Measurements from ENCODE around the gene SNX8.
A peak's percentile ranks its signal among the peaks of the same experiment; 100 is the strongest.

Gene SNX8

DNA sequence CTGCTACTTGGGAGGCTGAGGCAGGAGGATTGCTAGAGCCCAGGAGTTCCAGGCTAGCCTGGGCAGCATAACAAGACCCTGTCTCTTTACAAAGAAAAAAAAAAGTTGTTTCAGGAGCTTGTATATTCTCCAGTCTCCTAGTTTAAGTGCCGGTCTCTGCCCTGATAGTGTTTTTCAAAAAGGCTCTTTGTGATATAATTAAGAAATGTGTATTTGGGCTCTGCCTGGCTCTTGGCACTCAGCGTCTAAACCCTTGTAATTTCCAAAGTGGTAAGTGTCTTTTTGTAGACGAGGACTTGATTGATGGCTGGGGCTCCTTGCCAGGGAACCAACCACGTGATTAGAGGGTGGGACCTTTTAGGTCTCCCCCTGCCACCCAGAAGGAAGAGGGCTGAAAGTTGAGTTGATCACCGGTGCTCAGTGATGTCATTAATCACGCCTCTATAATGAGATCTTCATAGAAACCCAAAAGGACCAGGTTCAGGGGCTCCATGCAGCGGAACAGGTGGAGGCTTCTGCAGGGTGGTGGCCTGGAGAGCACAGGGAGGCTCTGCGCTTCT, 44.8 kb upstream of the SNX8 start:
- Histone ChIP-seq H3K36me3 (ENCODE audit: control insufficient read depth in 1 of 2, insufficient read depth in 2 of 2, low read length in 2 of 2) (peaks cover 40 to 46% of the 10 kb centered on the region in 2 experiments), H2BK120ac (ENCODE audit: insufficient read depth, low read length, poor library complexity) (no peak overlapping the region), H3K4ac (ENCODE audit: low read depth, low read length) (peak overlapping the region; percentile 93), H3K79me1 (ENCODE audit: low read length) (peaks cover 14% of the 10 kb centered on the region), H3K27ac (ENCODE audit: low read depth, low read length) (no peak overlapping the region), H4K8ac (ENCODE audit: low read depth, low read length) (no peak overlapping the region), H2BK5ac (ENCODE audit: low read depth, low read length, poor library complexity) (no peak overlapping the region), H3K14ac (ENCODE audit: low read length) (no peak overlapping the region), H3K18ac (ENCODE audit: low read length) (no peak overlapping the region), H3K79me2 (ENCODE audit: control insufficient read depth, insufficient read depth, low read length, poor library complexity) (peaks cover 36% of the 10 kb centered on the region), H4K91ac (ENCODE audit: low read depth, low read length) (no peak overlapping the region), H4K12ac (ENCODE audit: low read depth, low read length) (no peak overlapping the region), H2AK5ac (ENCODE audit: low read length) (no peak overlapping the region), H3K4me2 (ENCODE audit: low read length) (no peak overlapping the region), H2AFZ (ENCODE audit: insufficient read depth, low read length, poor library complexity) (peak overlapping the region; percentile 26), H3K4me3 (ENCODE audit: low read depth, low read length) (no peak overlapping the region), H3K9ac (ENCODE audit: low read length) (no peak overlapping the region), H3K9me3 (ENCODE audit: insufficient read depth, low read depth, low read length) (peaks cover 4% of the 10 kb centered on the region), H2BK12ac (ENCODE audit: low read length) (no peak overlapping the region), H3K23ac (ENCODE audit: low read length) (no peak overlapping the region), H3K27me3 (ENCODE audit: insufficient read depth, low read length) (no peaks in the 10 kb centered on the region), H3K4me1 (ENCODE audit: control insufficient read depth in 1 of 2, insufficient read depth in 2 of 2, low read length in 2 of 2) (peaks cover 2 to 3% of the 10 kb centered on the region in 2 experiments)
- DNase-seq = no peak
- WGBS (ENCODE audit: extremely low coverage, insufficient coverage, insufficient read length) = no CpG with 5 or more reads among the region's 8 CpGs

DNA sequence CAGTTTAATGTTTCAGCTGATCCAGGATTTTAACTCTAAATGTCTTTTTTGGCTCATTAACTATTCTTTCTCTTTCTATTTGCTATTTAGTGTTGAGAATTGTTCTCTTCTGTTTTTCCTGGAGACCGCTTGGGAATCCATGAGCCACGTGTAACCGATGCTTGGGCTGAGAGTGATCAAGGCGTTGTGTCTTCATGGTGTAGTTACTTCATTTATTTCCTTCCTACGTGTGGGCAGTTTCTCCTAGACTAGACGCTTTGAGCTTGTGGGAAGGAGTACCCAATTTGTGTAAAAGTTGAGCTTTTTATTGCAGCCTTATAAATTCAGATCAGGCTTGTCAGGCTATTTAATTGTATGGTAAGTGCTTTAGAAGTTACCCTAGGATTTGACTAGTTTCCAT, 43.3 kb upstream of the SNX8 start:
- Histone ChIP-seq H3K79me1 (ENCODE audit: low read length) (peaks cover 16% of the 10 kb centered on the region), H2BK12ac (ENCODE audit: low read length) (no peak overlapping the region), H3K36me3 (ENCODE audit: control insufficient read depth in 1 of 2, insufficient read depth in 2 of 2, low read length in 2 of 2) (peaks cover 27 to 34% of the 10 kb centered on the region in 2 experiments), H3K27me3 (ENCODE audit: insufficient read depth, low read length) (no peaks in the 10 kb centered on the region), H3K79me2 (ENCODE audit: control insufficient read depth, insufficient read depth, low read length, poor library complexity) (peaks cover 41% of the 10 kb centered on the region), H3K9me3 (ENCODE audit: insufficient read depth, low read depth, low read length) (peaks cover 2% of the 10 kb centered on the region), H3K4me1 (ENCODE audit: control insufficient read depth in 1 of 2, insufficient read depth in 2 of 2, low read length in 2 of 2) (peaks cover 4 to 6% of the 10 kb centered on the region in 2 experiments), H3K27ac (ENCODE audit: low read depth, low read length) (no peak overlapping the region), H2AK5ac (ENCODE audit: low read length) (no peak overlapping the region), H2BK120ac (ENCODE audit: insufficient read depth, low read length, poor library complexity) (no peak overlapping the region), H3K9ac (ENCODE audit: low read length) (no peak overlapping the region), H3K23ac (ENCODE audit: low read length) (no peak overlapping the region), H4K8ac (ENCODE audit: low read depth, low read length) (no peak overlapping the region), H3K4me3 (ENCODE audit: low read depth, low read length) (no peak overlapping the region), H3K4ac (ENCODE audit: low read depth, low read length) (peak overlapping the region; percentile 90), H4K91ac (ENCODE audit: low read depth, low read length) (no peak overlapping the region), H3K4me2 (ENCODE audit: low read length) (no peak overlapping the region), H2AFZ (ENCODE audit: insufficient read depth, low read length, poor library complexity) (no peak overlapping the region), H3K18ac (ENCODE audit: low read length) (no peak overlapping the region), H4K12ac (ENCODE audit: low read depth, low read length) (no peak overlapping the region), H2BK5ac (ENCODE audit: low read depth, low read length, poor library complexity) (no peak overlapping the region), H3K14ac (ENCODE audit: low read length) (no peak overlapping the region)
- no CpG with 5 or more reads among the region's 6 CpGs for WGBS (ENCODE audit: extremely low coverage, insufficient coverage, insufficient read length)
- DNase-seq = no peak

DNA sequence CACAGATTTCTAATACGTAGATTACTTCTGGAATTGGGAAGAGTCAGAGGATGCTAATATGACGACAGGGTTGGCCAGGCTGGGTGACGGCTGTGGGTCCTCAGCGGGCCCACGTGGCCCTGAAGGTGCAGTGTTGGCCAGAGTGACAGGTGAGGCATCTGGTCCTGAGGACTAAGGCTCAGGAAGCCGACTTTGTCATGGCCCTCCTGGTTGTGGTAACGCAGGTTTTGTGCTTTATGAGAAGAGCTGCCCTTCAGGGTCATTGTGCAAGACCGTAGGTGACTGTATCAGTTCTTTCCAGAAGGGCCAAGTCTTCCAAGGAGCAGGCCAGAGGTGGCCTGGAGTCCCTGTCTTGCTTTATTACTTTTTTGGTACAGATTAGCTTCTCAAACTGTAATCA, 42.9 kb upstream of the SNX8 start:
- no peaks in the 10 kb centered on the region for H3K9me3 ChIP-seq (ENCODE audit: insufficient read depth, low read depth, low read length)
- no peaks in the 10 kb centered on the region for H3K27me3 ChIP-seq (ENCODE audit: insufficient read depth, low read length)
- peaks cover 4 to 6% of the 10 kb centered on the region in 2 experiments for H3K4me1 ChIP-seq (ENCODE audit: control insufficient read depth in 1 of 2, insufficient read depth in 2 of 2, low read length in 2 of 2)
- no peak overlapping the region for H2BK12ac ChIP-seq (ENCODE audit: low read length)
- H4K8ac ChIP-seq (ENCODE audit: low read depth, low read length) = no peak overlapping the region
- peak overlapping the region; percentile 90 for H3K4ac ChIP-seq (ENCODE audit: low read depth, low read length)
- no peak overlapping the region for H2AFZ ChIP-seq (ENCODE audit: insufficient read depth, low read length, poor library complexity)
- no peak overlapping the region for H4K91ac ChIP-seq (ENCODE audit: low read depth, low read length)
- H4K12ac ChIP-seq (ENCODE audit: low read depth, low read length) = no peak overlapping the region
- H3K79me2 ChIP-seq (ENCODE audit: control insufficient read depth, insufficient read depth, low read length, poor library complexity) = peaks cover 41% of the 10 kb centered on the region
- WGBS (ENCODE audit: extremely low coverage, insufficient coverage, insufficient read length) = no CpG with 5 or more reads among the region's 8 CpGs
- no peak overlapping the region for H2BK5ac ChIP-seq (ENCODE audit: low read depth, low read length, poor library complexity)
- no peak overlapping the region for H3K27ac ChIP-seq (ENCODE audit: low read depth, low read length)
- peak; percentile 57 to 61 for DNase-seq
- peaks cover 16% of the 10 kb centered on the region for H3K79me1 ChIP-seq (ENCODE audit: low read length)
- H2AK5ac ChIP-seq (ENCODE audit: low read length) = no peak overlapping the region
- no peak overlapping the region for H3K14ac ChIP-seq (ENCODE audit: low read length)
- H3K18ac ChIP-seq (ENCODE audit: low read length) = no peak overlapping the region
- no peak overlapping the region for H3K4me2 ChIP-seq (ENCODE audit: low read length)
- peak overlapping the region; percentile 28 for H3K9ac ChIP-seq (ENCODE audit: low read length)
- H3K36me3 ChIP-seq (ENCODE audit: control insufficient read depth in 1 of 2, insufficient read depth in 2 of 2, low read length in 2 of 2) = peaks cover 23 to 30% of the 10 kb centered on the region in 2 experiments
- no peak overlapping the region for H2BK120ac ChIP-seq (ENCODE audit: insufficient read depth, low read length, poor library complexity)
- no peak overlapping the region for H3K4me3 ChIP-seq (ENCODE audit: low read depth, low read length)
- H3K23ac ChIP-seq (ENCODE audit: low read length) = no peak overlapping the region

DNA sequence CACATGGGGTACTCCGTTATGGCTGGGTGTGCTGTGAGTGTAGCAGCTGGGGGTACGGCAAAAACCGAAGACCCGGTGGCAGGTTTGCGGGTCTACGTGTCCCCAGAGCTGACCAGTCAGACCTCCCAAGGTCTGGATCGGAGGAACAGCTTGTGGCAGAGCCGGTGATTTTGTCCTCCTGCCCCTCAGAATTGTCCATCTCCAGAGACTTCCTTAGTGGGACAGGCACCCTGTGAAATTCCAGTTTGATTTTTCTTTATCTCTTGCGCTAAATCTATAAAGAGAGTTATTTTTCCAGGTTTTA, 41.4 kb upstream of the SNX8 start:
- Histone ChIP-seq H4K91ac (ENCODE audit: low read depth, low read length) (peak overlapping the region; percentile 99), H3K4ac (ENCODE audit: low read depth, low read length) (peak overlapping the region; percentile 100), H4K12ac (ENCODE audit: low read depth, low read length) (peak overlapping the region; percentile 83), H3K9ac (ENCODE audit: low read length) (peak overlapping the region; percentile 89), H3K14ac (ENCODE audit: low read length) (peak overlapping the region; percentile 91), H2BK12ac (ENCODE audit: low read length) (no peak overlapping the region), H2BK5ac (ENCODE audit: low read depth, low read length, poor library complexity) (peak overlapping the region; percentile 35), H2AK5ac (ENCODE audit: low read length) (peak overlapping the region; percentile 73), H3K9me3 (ENCODE audit: insufficient read depth, low read depth, low read length) (no peaks in the 10 kb centered on the region), H3K36me3 (ENCODE audit: control insufficient read depth in 1 of 2, insufficient read depth in 2 of 2, low read length in 2 of 2) (peaks cover 16 to 21% of the 10 kb centered on the region in 2 experiments), H3K4me2 (ENCODE audit: low read length) (peak overlapping the region; percentile 89), H3K4me1 (ENCODE audit: control insufficient read depth in 1 of 2, insufficient read depth in 2 of 2, low read length in 2 of 2) (peaks cover 4 to 6% of the 10 kb centered on the region in 2 experiments), H3K18ac (ENCODE audit: low read length) (peak overlapping the region; percentile 83), H3K27ac (ENCODE audit: low read depth, low read length) (no peak overlapping the region), H3K23ac (ENCODE audit: low read length) (no peak overlapping the region), H2AFZ (ENCODE audit: insufficient read depth, low read length, poor library complexity) (no peak overlapping the region), H2BK120ac (ENCODE audit: insufficient read depth, low read length, poor library complexity) (no peak overlapping the region), H4K8ac (ENCODE audit: low read depth, low read length) (peak overlapping the region; percentile 79), H3K4me3 (ENCODE audit: low read depth, low read length) (peak overlapping the region; percentile 95), H3K79me2 (ENCODE audit: control insufficient read depth, insufficient read depth, low read length, poor library complexity) (peaks cover 41% of the 10 kb centered on the region), H3K79me1 (ENCODE audit: low read length) (peaks cover 16% of the 10 kb centered on the region), H3K27me3 (ENCODE audit: insufficient read depth, low read length) (no peaks in the 10 kb centered on the region)
- no CpG with 5 or more reads among the region's 9 CpGs for WGBS (ENCODE audit: extremely low coverage, insufficient coverage, insufficient read length)
- DNase-seq = peak in 1 of 2 donors; percentile 10

Measured in trophoblast cell (in vitro differentiated cells and primary cell).